Fibroblast of skin of abdomen (primary cell): ENCODE results near the gene S100A7.
"Not testable (repeated sequence)": the region's sequence is repeated elsewhere in the genome, so short reads cannot be mapped to it uniquely, and the experiment has no call there.

Source experiments
- DNase-seq: peaks from one replicate; pipeline ENCODE4 v3.0.0-alpha.2; 2013

Gene S100A7

GRCh38 chr1:153430561-153430960 lies 29.9 kb downstream of the S100A7 start:
- no peak for DNase-seq

- DNase-seq = no peak
Observed at GRCh38 chr1:153430166-153430553, 30.3 kb downstream of the S100A7 start.

- no peak for DNase-seq
Observed at GRCh38 chr1:153429266-153430165, 30.9 kb downstream of the S100A7 start.

- DNase-seq = no peak
Observed at GRCh38 chr1:153428791-153429190, 31.7 kb downstream of the S100A7 start.

GRCh38 chr1:153428073-153428638 lies 32.3 kb downstream of the S100A7 start:
- DNase-seq = no peak

- no peak for DNase-seq
Observed at GRCh38 chr1:153426809-153427208, 33.6 kb downstream of the S100A7 start.

- DNase-seq = peak; percentile 58
Observed at GRCh38 chr1:153422450-153423068, 37.9 kb downstream of the S100A7 start.

- DNase-seq = no peak
Observed at GRCh38 chr1:153420306-153420705, 40.1 kb downstream of the S100A7 start.

GRCh38 chr1:153419436-153419793 lies 41.0 kb downstream of the S100A7 start:
- not testable (repeated sequence) for DNase-seq

GRCh38 chr1:153418758-153419435 lies 41.6 kb downstream of the S100A7 start:
- DNase-seq = not testable (repeated sequence)

- no peak for DNase-seq
Observed at GRCh38 chr1:153417136-153417888, 43.1 kb downstream of the S100A7 start.

- DNase-seq = no peak
Observed at GRCh38 chr1:153415850-153416570, 44.4 kb downstream of the S100A7 start, which contains the start of gene S100A7A. TSS of gene S100A7A (plus strand) at chr1:153416520. CDS start at chr1:153418083, 1,563 bp downstream.

- DNase-seq = not testable (repeated sequence)
Observed at GRCh38 chr1:153413961-153414360, 46.5 kb downstream of the S100A7 start.
